ENCODE results near the gene FEM1B.
A peak's percentile ranks its signal among the peaks of the same experiment; 100 is the strongest.

Gene FEM1B

GRCh38 chr15:68321229-68321628 is 43.7 kb downstream of the FEM1B start:
- no peak for TF ChIP-seq CTCF (IDR thresholded peaks at IDR 0.05; ENCODE audit: unreplicated experiment in 3 of 3)
- no peak overlapping the region for H3K4me3 Mint-ChIP-seq
- peaks cover 13% of the 10 kb centered on the region for H3K27me3 Mint-ChIP-seq (ENCODE audit: low read depth)
- H3K4me1 Mint-ChIP-seq: peaks cover 19% of the 10 kb centered on the region
- no peaks in the 10 kb centered on the region for H3K9me3 Mint-ChIP-seq
- peak overlapping the region in 1 of 3 experiments; percentile 7 for H3K27ac Mint-ChIP-seq
- H3K36me3 Mint-ChIP-seq (ENCODE audit: low read depth): no peaks in the 10 kb centered on the region

- Mint-ChIP-seq H3K9me3 (no peaks in the 10 kb centered on the region), H3K4me1 (peaks cover 8% of the 10 kb centered on the region), H3K4me3 (no peak overlapping the region), H3K36me3 (ENCODE audit: low read depth) (no peaks in the 10 kb centered on the region), H3K27ac (no peak overlapping the region), H3K27me3 (ENCODE audit: low read depth) (peaks cover 17% of the 10 kb centered on the region)
- TF ChIP-seq CTCF (IDR thresholded peaks at IDR 0.05; ENCODE audit: unreplicated experiment in 3 of 3): no peak
These were observed 45.3 kb downstream of the FEM1B start for GRCh38 chr15:68322796-68323195.

DNA sequence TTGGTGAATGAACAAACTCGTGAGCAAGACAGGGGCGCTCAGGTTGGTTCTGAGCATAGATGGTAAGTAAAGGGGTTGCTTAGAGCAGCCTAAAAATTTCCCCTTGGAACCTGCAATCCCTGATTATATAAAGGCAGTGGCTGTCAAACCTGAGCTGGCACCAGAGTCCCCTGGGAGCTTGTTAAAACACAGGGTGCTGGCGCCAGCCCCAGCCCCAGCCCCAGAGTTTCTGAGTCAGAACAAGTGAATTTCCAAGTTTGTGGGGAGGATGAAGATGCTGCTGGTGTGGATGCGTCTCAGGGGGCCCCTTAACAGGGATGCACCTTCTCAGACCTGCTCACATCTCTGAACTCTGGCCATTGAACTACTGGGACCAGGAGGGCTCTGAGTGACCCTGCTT is 48.2 kb downstream of the FEM1B start:
- TF ChIP-seq CTCF (IDR thresholded peaks at IDR 0.05; ENCODE audit: unreplicated experiment in 3 of 3): no peak
- H3K4me1 Mint-ChIP-seq: peaks cover 21% of the 10 kb centered on the region
- peaks cover 13% of the 10 kb centered on the region for H3K27me3 Mint-ChIP-seq (ENCODE audit: low read depth)
- no peaks in the 10 kb centered on the region for H3K36me3 Mint-ChIP-seq (ENCODE audit: low read depth)
- no peak overlapping the region for H3K27ac Mint-ChIP-seq
- H3K4me3 Mint-ChIP-seq: no peak overlapping the region
- H3K9me3 Mint-ChIP-seq: no peaks in the 10 kb centered on the region

GRCh38 chr15:68326711-68327354 is 49.3 kb downstream of the FEM1B start:
- no peak for TF ChIP-seq CTCF (IDR thresholded peaks at IDR 0.05; ENCODE audit: unreplicated experiment in 3 of 3)

DNA sequence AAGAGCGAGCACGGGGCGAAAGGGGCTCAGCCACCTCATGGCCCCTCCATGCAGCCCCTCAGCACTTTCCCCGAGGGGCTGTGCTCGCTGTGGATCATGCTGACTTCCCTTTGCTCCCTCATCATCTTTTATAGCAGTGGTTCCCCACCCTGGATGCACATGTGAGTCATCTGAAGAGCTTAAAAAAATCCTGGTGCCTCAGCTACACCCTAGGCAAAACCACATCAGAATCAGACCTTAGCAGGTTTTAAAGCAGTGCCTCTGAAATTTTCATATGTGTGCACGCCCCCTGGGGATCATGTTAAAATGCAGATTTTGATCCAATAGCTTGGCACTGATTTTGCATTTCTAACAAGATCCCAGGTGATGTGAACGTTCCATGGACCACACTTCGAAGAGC is 50.9 kb downstream of the FEM1B start:
- Mint-ChIP-seq H3K4me3 (no peak overlapping the region), H3K4me1 (peaks cover 26% of the 10 kb centered on the region), H3K27ac (peak overlapping the region in 1 of 3 experiments; percentile 20), H3K9me3 (no peaks in the 10 kb centered on the region), H3K27me3 (ENCODE audit: low read depth) (peaks cover 17% of the 10 kb centered on the region), H3K36me3 (ENCODE audit: low read depth) (no peaks in the 10 kb centered on the region)
- no peak for TF ChIP-seq CTCF (IDR thresholded peaks at IDR 0.05; ENCODE audit: unreplicated experiment in 3 of 3)

More at GRCh38 chr15:68326711-68327354, 49.3 kb downstream of the FEM1B start:
- Mint-ChIP-seq H3K9me3 (no peaks in the 10 kb centered on the region), H3K27ac (no peak overlapping the region), H3K4me1 (peaks cover 25% of the 10 kb centered on the region), H3K4me3 (no peak overlapping the region), H3K27me3 (ENCODE audit: low read depth) (peaks cover 17% of the 10 kb centered on the region), H3K36me3 (ENCODE audit: low read depth) (no peaks in the 10 kb centered on the region)

GRCh38 chr15:68328964-68329363 is 51.4 kb downstream of the FEM1B start:
- TF ChIP-seq CTCF (IDR thresholded peaks at IDR 0.05; ENCODE audit: unreplicated experiment in 3 of 3): no peak
- Mint-ChIP-seq H3K27ac (peak overlapping the region in 1 of 3 experiments; percentile 20), H3K27me3 (ENCODE audit: low read depth) (peaks cover 17% of the 10 kb centered on the region), H3K4me1 (peaks cover 31% of the 10 kb centered on the region), H3K36me3 (ENCODE audit: low read depth) (no peaks in the 10 kb centered on the region), H3K4me3 (no peak overlapping the region), H3K9me3 (no peaks in the 10 kb centered on the region)
